Stomach (tissue), 4 donors: ENCODE data around the gene UBA7.

Experiments used
- EP300 ChIP-seq: sonication (generic); formaldehyde crosslinking; IDR thresholded peaks from one replicate; pipeline ENCODE4 v1.6.1; 2017; ENCODE audit warnings: antibody characterized with exemption
- TF ChIP-seq, protein P1 (sequence below), 7 experiments: fragments of 450-650 bp in 4 of 7; fragments of 200-600 bp in 3 of 7; sonication (generic) in 3 of 7; IDR thresholded peaks; one replicate each; pipeline ENCODE4 v1.5.1; 2016 to 2019; ENCODE audit warnings: antibody characterized with exemption in 7 of 7, control low read depth in 2 of 7, mild to moderate bottlenecking in 1 of 7

DNA sequence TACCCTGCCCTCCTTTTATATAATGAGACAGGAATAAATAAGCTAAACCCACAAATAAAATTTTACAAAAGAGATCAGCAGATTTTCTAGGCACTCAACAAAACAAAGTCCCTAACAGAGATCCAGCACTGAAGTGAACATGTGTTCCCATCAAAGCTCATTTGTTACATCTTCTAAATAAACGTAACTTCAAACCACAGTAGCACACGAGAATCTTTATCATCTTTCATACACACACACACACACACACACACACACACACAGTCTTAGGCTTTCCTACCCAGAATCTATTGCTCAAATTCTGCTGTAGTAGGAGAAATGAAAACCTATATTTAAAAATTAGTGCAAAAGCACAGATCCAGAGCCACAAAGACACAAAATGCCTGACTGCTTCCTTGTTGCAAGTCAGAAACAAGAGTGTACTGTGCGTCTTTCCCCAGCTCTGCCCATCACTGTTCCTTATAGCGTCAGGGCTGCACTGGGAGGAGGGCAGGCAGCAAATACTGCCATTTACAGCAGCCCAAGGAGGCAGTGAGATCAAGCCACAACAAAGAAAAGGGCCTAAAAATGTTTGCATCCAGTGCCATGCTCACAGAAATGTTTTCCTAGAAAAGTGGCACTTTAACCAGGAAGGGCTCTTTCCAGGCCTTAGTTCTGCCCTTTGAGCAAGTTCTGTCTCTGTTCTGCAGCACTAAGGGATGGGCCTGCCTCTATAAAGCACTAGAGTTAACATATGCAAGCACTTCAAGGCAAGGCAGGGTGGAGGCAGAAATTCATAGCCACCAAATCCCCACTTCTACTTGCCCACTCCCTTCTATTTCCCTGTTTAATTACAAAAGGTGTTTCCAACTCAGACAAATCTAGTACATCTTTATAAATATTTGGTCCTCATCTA lies 33.4 kb downstream of the UBA7 start:
- no peak for TF ChIP-seq EP300
- TF ChIP-seq, protein P1, sequence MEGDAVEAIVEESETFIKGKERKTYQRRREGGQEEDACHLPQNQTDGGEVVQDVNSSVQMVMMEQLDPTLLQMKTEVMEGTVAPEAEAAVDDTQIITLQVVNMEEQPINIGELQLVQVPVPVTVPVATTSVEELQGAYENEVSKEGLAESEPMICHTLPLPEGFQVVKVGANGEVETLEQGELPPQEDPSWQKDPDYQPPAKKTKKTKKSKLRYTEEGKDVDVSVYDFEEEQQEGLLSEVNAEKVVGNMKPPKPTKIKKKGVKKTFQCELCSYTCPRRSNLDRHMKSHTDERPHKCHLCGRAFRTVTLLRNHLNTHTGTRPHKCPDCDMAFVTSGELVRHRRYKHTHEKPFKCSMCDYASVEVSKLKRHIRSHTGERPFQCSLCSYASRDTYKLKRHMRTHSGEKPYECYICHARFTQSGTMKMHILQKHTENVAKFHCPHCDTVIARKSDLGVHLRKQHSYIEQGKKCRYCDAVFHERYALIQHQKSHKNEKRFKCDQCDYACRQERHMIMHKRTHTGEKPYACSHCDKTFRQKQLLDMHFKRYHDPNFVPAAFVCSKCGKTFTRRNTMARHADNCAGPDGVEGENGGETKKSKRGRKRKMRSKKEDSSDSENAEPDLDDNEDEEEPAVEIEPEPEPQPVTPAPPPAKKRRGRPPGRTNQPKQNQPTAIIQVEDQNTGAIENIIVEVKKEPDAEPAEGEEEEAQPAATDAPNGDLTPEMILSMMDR (IDR thresholded peaks at IDR 0.05) = no peak
